PFSK-1 (cell line): ENCODE data around the gene NSFL1C.

Experiments
- POLR2AphosphoS5 ChIP-seq: IDR thresholded peaks from 2 replicates; pipeline ENCODE4 v1.6.1; 2012; ENCODE audit warnings: low read depth, mild to moderate bottlenecking, control low read depth, low read length, moderate library complexity
- REST ChIP-seq, 2 experiments: IDR thresholded peaks; 2 replicates each; pipeline versions ENCODE4 v1.6.1 to v1.8.0; 2011 to 2012; ENCODE audit warnings: low read depth in 2 of 2, low read length in 2 of 2, control low read depth in 1 of 2, inconsistent platforms in 1 of 2, mild to moderate bottlenecking in 1 of 2, moderate library complexity in 1 of 2; ENCODE audit not compliant: insufficient read depth in 1 of 2
- TAF1 ChIP-seq: IDR thresholded peaks from 2 replicates; pipeline ENCODE4 v1.6.1; 2012; ENCODE audit warnings: low read length, control low read depth, borderline replicate concordance; ENCODE audit not compliant: insufficient read depth

- no peak for TF ChIP-seq REST (IDR thresholded peaks at IDR 0.05; ENCODE audit: insufficient read depth in 1 of 2, low read depth in 2 of 2, low read length in 2 of 2)
- no peak for TF ChIP-seq TAF1
- no peak for TF ChIP-seq POLR2AphosphoS5
These were observed 60.8 kb downstream of the NSFL1C start for GRCh38 chr20:1405801-1406200.
